ENCODE data around the gene VTI1A.

GRCh38 chr10:112805254-112805590, 358.2 kb downstream of the VTI1A start:
- no peak for TF ChIP-seq CTCF (conservative IDR thresholded peaks at IDR 0.05; ENCODE audit: low read length)
- no peak for TF ChIP-seq EZH2phosphoT487 (IDR thresholded peaks at IDR 0.05; ENCODE audit: borderline replicate concordance)

Measured in Loucy (cell line).